CD4-positive, alpha-beta T cell treated with Interleukin-6 at 100 ng/mL for 8 hours (primary cell): Measurements from ENCODE around the gene MMP17.

Experiments
- DNase-seq: peaks from one replicate; pipeline ENCODE4 v3.0.0-alpha.2; 2020; ENCODE audit warnings: mixed read lengths, low spot score

MMP17 gene

GRCh38 chr12:131895640-131896079 is 67.5 kb downstream of the MMP17 start:
- DNase-seq = no peak

- peak; percentile 43 for DNase-seq
These were observed 68.1 kb downstream of the MMP17 start for GRCh38 chr12:131896080-131896810.

- DNase-seq = no peak
These were observed 68.6 kb downstream of the MMP17 start for GRCh38 chr12:131896811-131897270.

GRCh38 chr12:131897276-131897675 is 69.1 kb downstream of the MMP17 start:
- no peak for DNase-seq

- DNase-seq = no peak
These were observed 69.7 kb downstream of the MMP17 start for GRCh38 chr12:131897875-131898274.

GRCh38 chr12:131900397-131900796 is 72.2 kb downstream of the MMP17 start:
- DNase-seq = no peak
